K562 (cell line): ENCODE data around the gene AFDN. TPM values are rescaled to one million over a fixed set of nuclear protein-coding genes. Genes with fewer than 3 reads are reported as not detected.

Experiments
- ATAC-seq: fragments of 200-7000 bp; cut with Tn5 transposase; 3 replicates; pipeline ENCODE4 v1.9.1; 2020; ENCODE audit warnings: moderate library complexity
- BruUV-seq: library from RNA; stranded (reverse); fragments of 400-500 nt; replicated peaks from 2 replicates; lab custom pipeline; 2021; lab: Mats Ljungman, UMichigan
- CTCF ChIA-PET: fragments of 300-600 bp; formaldehyde crosslinking; extraction: SDS; loops from one replicate; lab custom pipeline; 2021; ENCODE audit warnings: low intra/inter-chr PET ratio; lab: Yijun Ruan, JAX
- POLR2A ChIA-PET: fragments of 300-600, 350-650 bp; sonication (Branson Sonifier 250); formaldehyde crosslinking; extraction: SDS; loops from one replicate; lab custom pipeline; 2021; ENCODE audit warnings: antibody characterized with exemption, inconsistent platforms; lab: Yijun Ruan, JAX
- DNase-seq, 4 experiments: peaks; one replicate each; pipeline versions ENCODE4 v3.0.0 to v3.0.0-alpha.2; 2011 to 2018; ENCODE audit warnings: low spot score in 3 of 4, mixed read lengths in 3 of 4; ENCODE audit errors: extremely low read depth in 1 of 4
- FAIRE-seq: peaks from 2 replicates; lab custom pipeline; 2011; peaks lifted over from hg19 to GRCh38; lab: Jason Lieb, UNC
- H2AFZ ChIP-seq: 2 replicates; pipeline ENCODE4 v1.6.0; 2011; ENCODE audit warnings: low read depth, low read length, control low read depth, inconsistent platforms
- H3K27ac ChIP-seq: fragments of 200-600 bp; 3 replicates; pipeline ENCODE4 v1.8.0; 2011; ENCODE audit warnings: low read depth, mild to moderate bottlenecking, control low read depth, inconsistent platforms, low read length, moderate library complexity, mixed read lengths; ENCODE audit errors: extremely low read depth
- H3K27me3 ChIP-seq, 2 experiments: fragments of 300-600 bp in 1 of 2; 2 replicates in 1 of 2; 3 replicates in 1 of 2; pipeline versions ENCODE4 v1.6.0 to v1.8.0; 2011; ENCODE audit warnings: inconsistent platforms in 2 of 2, low read length in 2 of 2, mild to moderate bottlenecking in 1 of 2, mixed read lengths in 1 of 2, moderate library complexity in 1 of 2; ENCODE audit not compliant: control insufficient read depth in 2 of 2, insufficient read depth in 2 of 2
- H3K36me3 ChIP-seq: fragments of 300-600 bp; 3 replicates; pipeline ENCODE4 v1.8.0; 2011; ENCODE audit warnings: mild to moderate bottlenecking, low read length, inconsistent platforms; ENCODE audit not compliant: control insufficient read depth, insufficient read depth
- H3K4me1 ChIP-seq, 2 experiments: fragments of 200-600 bp in 1 of 2; replicated peaks in 1 of 2; 2 replicates in 1 of 2; 3 replicates in 1 of 2; pipeline versions ENCODE4 v1.5.1 to v1.8.0; 2011; ENCODE audit warnings: inconsistent platforms in 2 of 2, low read length in 2 of 2, mild to moderate bottlenecking in 1 of 2, mixed read lengths in 1 of 2, moderate library complexity in 1 of 2; ENCODE audit not compliant: control insufficient read depth in 2 of 2, insufficient read depth in 2 of 2
- H3K4me2 ChIP-seq: 2 replicates; pipeline ENCODE4 v1.6.1; 2011; ENCODE audit warnings: low read length, control low read depth, inconsistent platforms, mixed read lengths; ENCODE audit not compliant: insufficient read depth
- H3K4me3 ChIP-seq: fragments of 200-600 bp; sonication (generic), shearing (Covaris generic); 2 replicates; pipeline ENCODE4 v1.5.1; 2016; ENCODE audit warnings: control low read depth, inconsistent platforms
- H3K79me2 ChIP-seq: fragments of 200-600 bp; 3 replicates; pipeline ENCODE4 v1.8.0; 2011; ENCODE audit warnings: low read length, inconsistent platforms; ENCODE audit not compliant: control insufficient read depth, insufficient read depth
- H3K9ac ChIP-seq, 2 experiments: 2 replicates each; pipeline versions ENCODE4 v1.6.0 to v1.6.1; 2011; ENCODE audit warnings: low read depth in 2 of 2, low read length in 2 of 2, control low read depth in 1 of 2, inconsistent platforms in 1 of 2, mild to moderate bottlenecking in 1 of 2, mixed read lengths in 1 of 2; ENCODE audit not compliant: insufficient read depth in 1 of 2
- H3K9me1 ChIP-seq: one replicate; pipeline ENCODE4 v1.6.0; 2011; ENCODE audit warnings: inconsistent platforms, mild to moderate bottlenecking, low read length, moderate library complexity; ENCODE audit not compliant: control insufficient read depth, insufficient read depth
- H3K9me3 ChIP-seq: replicated peaks from 2 replicates; pipeline ENCODE4 v1.5.1; 2011; ENCODE audit warnings: low read depth, low read length, inconsistent platforms; ENCODE audit not compliant: control insufficient read depth, insufficient read depth
- H4K20me1 ChIP-seq: replicated peaks from 2 replicates; pipeline ENCODE4 v1.6.1; 2011; ENCODE audit warnings: low read length, inconsistent platforms, mixed read lengths; ENCODE audit not compliant: control insufficient read depth, insufficient read depth
- ASH1L ChIP-seq: fragments of 450-650 bp; IDR thresholded peaks from 2 replicates; pipeline ENCODE4 v1.6.1; 2018; ENCODE audit warnings: borderline replicate concordance, mild to moderate bottlenecking, low read depth; ENCODE audit not compliant: partially characterized antibody
- CAMTA2 ChIP-seq: fragments of 250-450 bp; sonication (Bioruptor Pico); conservative IDR thresholded peaks from 2 replicates; pipeline ENCODE4 v1.5.1; 2022
- HNRNPL ChIP-seq: fragments of 200-400 bp; formaldehyde crosslinking; IDR thresholded peaks from 2 replicates; pipeline ENCODE4 v1.6.1; 2017; ENCODE audit warnings: low read depth, mild to moderate bottlenecking, low read length
- MBD2 ChIP-seq: sonication (generic); IDR thresholded peaks from 2 replicates; pipeline ENCODE4 v1.6.1; 2016; ENCODE audit warnings: low read depth, borderline replicate concordance
- NR2C1 ChIP-seq, 2 experiments: fragments of 450-650 bp; IDR thresholded peaks; 2 replicates each; pipeline ENCODE4 v1.6.1; 2017; ENCODE audit warnings: mild to moderate bottlenecking in 2 of 2, antibody characterized with exemption in 1 of 2, inconsistent platforms in 1 of 2, missing compliant biosample characterization in 1 of 2, missing genetic modification characterization in 1 of 2
- NR2C2 ChIP-seq, 2 experiments: fragments of 200-800 bp in 1 of 2; sonication (Bioruptor generic) in 1 of 2; sonication (generic) in 1 of 2; formaldehyde crosslinking in 1 of 2; IDR thresholded peaks; 2 replicates each; pipeline versions ENCODE4 v1.6.1 to v1.8.0; 2016 to 2022; ENCODE audit warnings: mild to moderate bottlenecking in 1 of 2, missing compliant biosample characterization in 1 of 2, missing genetic modification characterization in 1 of 2, missing genetic modification reagents in 1 of 2
- SMAD3 ChIP-seq: fragments of 450-650 bp; formaldehyde crosslinking; conservative IDR thresholded peaks from 2 replicates; pipeline ENCODE4 v1.4.0; 2020; ENCODE audit warnings: mild to moderate bottlenecking
- SPI1 ChIP-seq: IDR thresholded peaks from 2 replicates; pipeline ENCODE4 v1.6.1; 2011; ENCODE audit warnings: low read depth, low read length, control low read depth, borderline replicate concordance
- TGIF2 ChIP-seq: sonication (generic); formaldehyde crosslinking; IDR thresholded peaks from 2 replicates; pipeline ENCODE4 v1.8.1; 2022; ENCODE audit warnings: mild to moderate bottlenecking, missing genetic modification reagents, moderate library complexity
- ZFP1 ChIP-seq: fragments of 450-650 bp; formaldehyde crosslinking; IDR thresholded peaks from 2 replicates; pipeline ENCODE4 v1.4.0; 2020; ENCODE audit warnings: mild to moderate bottlenecking, mixed read lengths
- ZNF263 ChIP-seq: sonication (generic); formaldehyde crosslinking; IDR thresholded peaks from 2 replicates; pipeline ENCODE4 v1.8.0; 2022; ENCODE audit warnings: mild to moderate bottlenecking, missing genetic modification reagents, borderline replicate concordance
- WGBS: fragments of 100-300 bp; shearing (Covaris generic); methylation state at CpG from one replicate; pipeline ENCODE4 v1.1.6; 2016; ENCODE audit warnings: low coverage, mixed read lengths; ENCODE audit not compliant: insufficient coverage; ENCODE audit errors: missing lambda C conversion rate; 5-methylcytosine and 5-hydroxymethylcytosine counted together
- in situ Hi-C: fragments of 300-500 bp; cut with MboI; formaldehyde crosslinking; loops from 4 replicates; pipeline ENCODE4 v1.15.0; 2018; ENCODE audit warnings: inconsistent platforms, mixed read lengths
- intact Hi-C: fragments of 100-400 bp; cut with micrococcal nuclease; formaldehyde crosslinking; loops from 2 replicates; pipeline ENCODE4 v1.14.2; 2022
- polyA plus RNA-seq, 8 experiments: library from polyadenylated mRNA; depleted of rRNA in 4 of 8; stranded (reverse) in 5 of 8; unstranded in 3 of 8; fragments of >200 nt; fragmentation: Nextera tagmentation in 2 of 8; fragmentation: Illumina TruSeq in 1 of 8; extraction: Ambion mirVana in 2 of 8; extraction: Trizol in 1 of 8; gene quantifications; 2 replicates each; pipeline versions ENCODE4 v1.2.1 to v1.2.3, GENCODE V29; 2011 to 2014; ENCODE audit warnings: inconsistent platforms in 1 of 8, missing spikeins in 1 of 8
- total RNA-seq, 7 experiments: library from RNA; depleted of rRNA in 6 of 7; stranded (reverse); fragments of >200 nt in 6 of 7; fragmentation: Illumina TruSeq in 2 of 7; extraction: Trizol in 2 of 7; gene quantifications; 2 replicates each; pipeline versions ENCODE4 v1.2.1 to v1.2.3, GENCODE V29; 2011 to 2021; ENCODE audit warnings: low replicate concordance in 1 of 7
- TF ChIP-seq, protein P1 (sequence below), 2 experiments: IDR thresholded peaks in 1 of 2; conservative IDR thresholded peaks in 1 of 2; 2 replicates each; pipeline ENCODE4 v1.6.1; 2016; ENCODE audit warnings: low read depth in 2 of 2, mild to moderate bottlenecking in 1 of 2, missing compliant biosample characterization in 1 of 2, missing genetic modification characterization in 1 of 2, moderate library complexity in 1 of 2
- TF ChIP-seq, protein P2 (sequence below), 2 experiments: fragments of 450-650 bp in 1 of 2; sonication (generic) in 1 of 2; formaldehyde crosslinking; conservative IDR thresholded peaks; 2 replicates each; pipeline versions ENCODE4 v1.4.0 to v1.8.1; 2020 to 2022; ENCODE audit warnings: mild to moderate bottlenecking in 1 of 2, missing genetic modification reagents in 1 of 2
- TF ChIP-seq, protein P3 (sequence below): fragments of 250-450 bp; sonication (Bioruptor Pico); IDR thresholded peaks from 2 replicates; pipeline ENCODE4 v1.8.0; 2021; ENCODE audit warnings: moderate library complexity, mild to moderate bottlenecking, inconsistent platforms

AFDN gene
- total and polyA plus RNA-seq, 9 of the 15 experiments (the other 6 are each of a cell fraction or from before 2014, with no cell fraction given), result 7.2 to 129 (median 105) TPM

DNA sequence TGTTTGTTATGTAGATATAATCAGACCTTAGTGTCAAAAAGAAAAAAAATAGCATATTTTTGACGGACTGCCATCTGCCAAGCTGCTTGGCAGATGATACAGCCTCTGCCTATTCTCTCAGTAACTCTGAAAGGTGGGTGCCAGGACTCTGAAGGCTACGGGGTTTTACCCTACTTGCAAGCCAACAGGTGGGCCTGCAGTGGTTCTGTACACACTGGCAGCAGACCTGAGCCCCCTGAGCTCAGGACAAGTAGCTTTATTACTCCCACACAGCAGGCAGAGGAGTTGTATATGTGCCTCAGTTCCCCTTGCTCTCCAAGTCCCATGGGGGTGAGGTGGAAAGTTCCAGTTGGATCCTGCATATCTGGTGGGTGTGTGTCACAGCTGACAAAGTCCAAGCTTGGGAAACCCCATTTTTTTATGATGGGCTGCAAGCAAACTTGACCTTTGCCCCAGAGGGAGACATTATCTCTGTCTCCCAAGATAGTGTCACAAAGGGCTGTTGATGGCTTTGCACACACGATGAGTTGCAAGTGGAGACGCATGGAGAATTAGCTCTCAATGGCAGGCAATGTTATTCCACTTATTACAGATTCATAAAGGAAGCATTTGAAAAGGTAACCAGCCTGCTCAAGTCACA lies 20.5 kb upstream of the AFDN start:
- no peak overlapping the region for H3K27ac ChIP-seq
- DNase-seq (no peak), ATAC-seq (no peak), FAIRE-seq (no peak)
- WGBS, result 5% methylated on average over 4 of the region's 4 CpGs
- ChIA-PET POLR2A (interaction anchor here (0.6 to 1.6 kb wide), 3 partner anchors 9 to 499 kb away, joined by 3 to 5 read pairs (median 5); no protein-coding TSS in a partner anchor), CTCF (no interaction called here)
- no TSS peak for BruUV-seq
- in situ Hi-C loops (no loop called here), intact Hi-C loops (no loop called here)
- no peaks in the 10 kb centered on the region for H3K36me3 ChIP-seq
- peaks cover 18 to 30% of the 10 kb centered on the region in 2 experiments for H3K27me3 ChIP-seq
- H3K9me1 ChIP-seq, result no peaks in the 10 kb centered on the region
- H3K4me1 ChIP-seq, result peaks cover 6 to 9% of the 10 kb centered on the region in 2 experiments; a peak in 4 of 5 replicates
- H3K4me3 ChIP-seq, result no peak overlapping the region
- no peak overlapping the region for H3K4me2 ChIP-seq
- H3K9ac ChIP-seq, result no peak overlapping the region
- no peaks in the 10 kb centered on the region for H3K79me2 ChIP-seq
- no peaks in the 10 kb centered on the region for H4K20me1 ChIP-seq
- H3K9me3 ChIP-seq, result no peaks in the 10 kb centered on the region
- no peak overlapping the region for H2AFZ ChIP-seq
- TF ChIP-seq, protein P1, sequence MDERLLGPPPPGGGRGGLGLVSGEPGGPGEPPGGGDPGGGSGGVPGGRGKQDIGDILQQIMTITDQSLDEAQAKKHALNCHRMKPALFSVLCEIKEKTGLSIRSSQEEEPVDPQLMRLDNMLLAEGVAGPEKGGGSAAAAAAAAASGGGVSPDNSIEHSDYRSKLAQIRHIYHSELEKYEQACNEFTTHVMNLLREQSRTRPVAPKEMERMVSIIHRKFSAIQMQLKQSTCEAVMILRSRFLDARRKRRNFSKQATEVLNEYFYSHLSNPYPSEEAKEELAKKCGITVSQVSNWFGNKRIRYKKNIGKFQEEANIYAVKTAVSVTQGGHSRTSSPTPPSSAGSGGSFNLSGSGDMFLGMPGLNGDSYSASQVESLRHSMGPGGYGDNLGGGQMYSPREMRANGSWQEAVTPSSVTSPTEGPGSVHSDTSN (CRISPR knock-in tag; IDR thresholded peaks at IDR 0.05; ENCODE audit: low read depth), result no peak
- TF ChIP-seq, protein P1 (tag; conservative IDR thresholded peaks at IDR 0.05; ENCODE audit: low read depth), result peak; percentile 62
- TF ChIP-seq, protein P2, sequence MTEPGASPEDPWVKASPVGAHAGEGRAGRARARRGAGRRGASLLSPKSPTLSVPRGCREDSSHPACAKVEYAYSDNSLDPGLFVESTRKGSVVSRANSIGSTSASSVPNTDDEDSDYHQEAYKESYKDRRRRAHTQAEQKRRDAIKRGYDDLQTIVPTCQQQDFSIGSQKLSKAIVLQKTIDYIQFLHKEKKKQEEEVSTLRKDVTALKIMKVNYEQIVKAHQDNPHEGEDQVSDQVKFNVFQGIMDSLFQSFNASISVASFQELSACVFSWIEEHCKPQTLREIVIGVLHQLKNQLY (CRISPR knock-in tag; conservative IDR thresholded peaks at IDR 0.05), result no peak
- no peak for TF ChIP-seq NR2C1 (IDR thresholded peaks at IDR 0.05)
- TF ChIP-seq NR2C1 (tag; IDR thresholded peaks at IDR 0.05), result peak; percentile 71
- TF ChIP-seq TGIF2 (CRISPR knock-in tag), result no peak
- no peak for TF ChIP-seq SMAD3
- no peak for TF ChIP-seq MBD2
- no peak for TF ChIP-seq CAMTA2 (CRISPR knock-in tag)
- no peak for TF ChIP-seq ZNF263 (CRISPR knock-in tag)
- no peak for TF ChIP-seq HNRNPL
- no peak for TF ChIP-seq ZFP1 (CRISPR knock-in tag)
- no peak for TF ChIP-seq NR2C2 (CRISPR knock-in tag; IDR thresholded peaks at IDR 0.05)
- peak; percentile 70 for TF ChIP-seq NR2C2 (tag; IDR thresholded peaks at IDR 0.05)
- TF ChIP-seq ASH1L, result no peak
- no peak for TF ChIP-seq SPI1
- TF ChIP-seq, protein P3, sequence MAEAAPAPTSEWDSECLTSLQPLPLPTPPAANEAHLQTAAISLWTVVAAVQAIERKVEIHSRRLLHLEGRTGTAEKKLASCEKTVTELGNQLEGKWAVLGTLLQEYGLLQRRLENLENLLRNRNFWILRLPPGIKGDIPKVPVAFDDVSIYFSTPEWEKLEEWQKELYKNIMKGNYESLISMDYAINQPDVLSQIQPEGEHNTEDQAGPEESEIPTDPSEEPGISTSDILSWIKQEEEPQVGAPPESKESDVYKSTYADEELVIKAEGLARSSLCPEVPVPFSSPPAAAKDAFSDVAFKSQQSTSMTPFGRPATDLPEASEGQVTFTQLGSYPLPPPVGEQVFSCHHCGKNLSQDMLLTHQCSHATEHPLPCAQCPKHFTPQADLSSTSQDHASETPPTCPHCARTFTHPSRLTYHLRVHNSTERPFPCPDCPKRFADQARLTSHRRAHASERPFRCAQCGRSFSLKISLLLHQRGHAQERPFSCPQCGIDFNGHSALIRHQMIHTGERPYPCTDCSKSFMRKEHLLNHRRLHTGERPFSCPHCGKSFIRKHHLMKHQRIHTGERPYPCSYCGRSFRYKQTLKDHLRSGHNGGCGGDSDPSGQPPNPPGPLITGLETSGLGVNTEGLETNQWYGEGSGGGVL (CRISPR knock-in tag), result no peak
